Measurements from ENCODE around the gene CASKIN2.

CASKIN2 gene

DNA sequence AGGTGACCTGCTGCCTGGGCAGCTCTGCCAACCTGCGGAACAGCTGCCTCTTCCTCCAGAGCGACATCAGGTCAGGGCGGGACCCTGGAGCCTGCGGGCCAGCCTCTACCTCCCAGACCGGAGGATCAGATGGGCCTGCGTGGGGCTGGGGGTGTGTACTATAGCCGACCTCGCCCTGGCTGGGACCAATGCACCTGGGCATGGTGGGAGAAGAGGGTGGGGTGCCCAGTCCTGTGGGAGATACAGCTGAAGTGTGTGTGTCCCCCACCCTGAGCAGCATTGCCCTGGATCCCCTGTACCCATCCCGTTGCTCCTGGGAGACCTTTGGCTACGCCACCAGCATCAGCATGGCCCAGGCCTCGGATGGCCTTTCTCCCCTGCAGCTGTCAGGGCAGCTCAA is 19.3 kb downstream of the CASKIN2 start:
- Histone ChIP-seq H3K9me3 (no peaks in the 10 kb centered on the region), H3K4me1 (no peaks in the 10 kb centered on the region), H3K36me3 (peaks cover 45% of the 10 kb centered on the region), H3K27me3 (no peaks in the 10 kb centered on the region), H3K4me3 (ENCODE audit: low read depth, low read length) (no peak overlapping the region)
- DNase-seq, result no peak
- TF ChIP-seq, protein P1, sequence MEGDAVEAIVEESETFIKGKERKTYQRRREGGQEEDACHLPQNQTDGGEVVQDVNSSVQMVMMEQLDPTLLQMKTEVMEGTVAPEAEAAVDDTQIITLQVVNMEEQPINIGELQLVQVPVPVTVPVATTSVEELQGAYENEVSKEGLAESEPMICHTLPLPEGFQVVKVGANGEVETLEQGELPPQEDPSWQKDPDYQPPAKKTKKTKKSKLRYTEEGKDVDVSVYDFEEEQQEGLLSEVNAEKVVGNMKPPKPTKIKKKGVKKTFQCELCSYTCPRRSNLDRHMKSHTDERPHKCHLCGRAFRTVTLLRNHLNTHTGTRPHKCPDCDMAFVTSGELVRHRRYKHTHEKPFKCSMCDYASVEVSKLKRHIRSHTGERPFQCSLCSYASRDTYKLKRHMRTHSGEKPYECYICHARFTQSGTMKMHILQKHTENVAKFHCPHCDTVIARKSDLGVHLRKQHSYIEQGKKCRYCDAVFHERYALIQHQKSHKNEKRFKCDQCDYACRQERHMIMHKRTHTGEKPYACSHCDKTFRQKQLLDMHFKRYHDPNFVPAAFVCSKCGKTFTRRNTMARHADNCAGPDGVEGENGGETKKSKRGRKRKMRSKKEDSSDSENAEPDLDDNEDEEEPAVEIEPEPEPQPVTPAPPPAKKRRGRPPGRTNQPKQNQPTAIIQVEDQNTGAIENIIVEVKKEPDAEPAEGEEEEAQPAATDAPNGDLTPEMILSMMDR (IDR thresholded peaks at IDR 0.05; ENCODE audit: low read depth, low read length), result no peak

DNA sequence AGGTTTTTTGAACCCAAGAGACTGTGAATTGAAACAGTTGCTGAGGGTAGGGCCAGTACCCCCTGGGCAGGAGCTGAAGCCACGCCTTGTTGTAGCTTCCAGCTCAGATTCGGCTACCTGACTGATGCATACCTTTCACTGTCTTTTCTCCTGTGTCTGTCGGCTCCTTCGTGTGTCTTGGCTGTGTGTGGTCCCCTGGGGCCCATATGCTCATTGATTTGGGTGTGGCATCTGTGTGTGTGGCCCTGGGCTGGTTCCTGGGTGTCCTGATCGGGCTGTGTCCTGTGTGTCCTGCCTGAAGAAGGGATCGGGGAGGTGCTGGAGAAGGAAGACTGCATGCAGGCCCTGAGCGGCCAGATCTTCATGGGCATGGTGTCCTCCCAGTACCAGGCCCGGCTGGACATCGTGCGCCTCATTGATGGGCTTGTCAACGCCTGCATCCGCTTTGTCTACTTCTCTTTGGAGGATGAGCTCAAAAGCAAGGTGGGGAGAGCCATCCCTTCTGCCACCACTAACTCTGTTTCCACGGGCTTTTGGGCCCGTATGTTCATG is 20.9 kb downstream of the CASKIN2 start:
- H3K27me3 ChIP-seq, result no peaks in the 10 kb centered on the region
- peaks cover 36% of the 10 kb centered on the region for H3K36me3 ChIP-seq
- DNase-seq, result no peak
- TF ChIP-seq, protein P1 (IDR thresholded peaks at IDR 0.05; ENCODE audit: low read depth, low read length), result no peak
- no peaks in the 10 kb centered on the region for H3K4me1 ChIP-seq
- no peak overlapping the region for H3K4me3 ChIP-seq (ENCODE audit: low read depth, low read length)
- H3K9me3 ChIP-seq, result no peaks in the 10 kb centered on the region

DNA sequence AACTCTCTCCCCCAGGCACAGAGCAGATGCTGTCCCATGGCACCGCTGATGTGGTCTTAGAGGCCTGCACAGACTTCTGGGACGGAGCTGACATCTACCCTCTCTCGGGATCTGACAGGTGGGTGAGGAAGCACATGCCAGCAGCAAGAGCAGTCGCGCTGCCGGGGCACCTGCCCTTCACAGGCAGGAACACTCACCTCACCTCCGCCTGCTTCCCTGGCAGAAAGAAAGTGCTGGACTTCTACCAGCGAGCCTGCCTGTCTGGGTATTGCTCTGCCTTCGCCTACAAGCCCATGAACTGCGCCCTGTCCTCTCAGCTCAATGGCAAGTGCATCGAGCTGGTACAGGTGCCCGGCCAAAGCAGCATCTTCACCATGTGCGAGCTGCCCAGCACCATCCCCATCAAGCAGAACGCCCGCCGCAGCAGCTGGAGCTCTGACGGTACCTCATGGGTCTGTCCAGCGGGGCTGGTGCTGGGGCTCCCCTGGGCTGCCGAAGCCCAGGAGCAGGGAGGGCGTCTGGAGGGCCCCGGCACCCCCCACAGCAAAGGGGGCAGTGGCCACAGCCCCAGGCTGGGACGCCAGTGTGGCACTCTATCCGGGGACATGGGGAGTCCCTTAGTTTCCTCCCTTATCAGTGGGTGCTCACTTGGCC is 21.7 kb downstream of the CASKIN2 start:
- peaks cover 31% of the 10 kb centered on the region for H3K36me3 ChIP-seq
- H3K27me3 ChIP-seq, result no peaks in the 10 kb centered on the region
- no peak overlapping the region for H3K4me3 ChIP-seq (ENCODE audit: low read depth, low read length)
- H3K4me1 ChIP-seq, result no peaks in the 10 kb centered on the region
- no peak for DNase-seq
- TF ChIP-seq, protein P1 (IDR thresholded peaks at IDR 0.05; ENCODE audit: low read depth, low read length), result no peak
- no peaks in the 10 kb centered on the region for H3K9me3 ChIP-seq

DNA sequence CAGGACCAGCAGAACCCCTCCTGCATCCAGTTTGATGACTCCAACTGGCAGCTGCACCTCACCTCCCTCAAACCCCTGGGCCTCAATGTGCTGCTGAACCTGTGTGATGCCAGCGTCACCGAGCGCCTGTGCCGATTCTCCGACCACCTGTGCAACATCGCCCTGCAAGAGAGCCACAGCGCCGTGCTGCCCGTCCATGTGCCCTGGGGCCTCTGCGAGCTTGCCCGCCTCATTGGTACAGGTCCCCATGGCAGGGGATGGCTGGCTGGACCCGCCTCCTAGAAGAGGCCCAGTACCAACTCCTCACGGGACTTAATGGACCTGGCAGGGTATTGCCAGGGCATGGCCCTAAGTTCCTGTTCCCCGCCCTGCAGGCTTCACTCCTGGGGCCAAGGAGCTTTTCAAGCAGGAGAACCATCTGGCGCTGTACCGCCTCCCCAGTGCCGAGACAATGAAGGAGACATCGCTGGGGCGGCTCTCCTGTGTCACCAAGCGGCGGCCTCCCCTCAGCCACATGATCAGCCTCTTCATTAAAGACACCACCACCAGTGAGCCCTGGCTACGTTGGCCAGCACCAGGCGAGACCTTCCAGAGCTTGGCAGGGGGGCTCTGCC is 22.7 kb downstream of the CASKIN2 start:
- Histone ChIP-seq H3K4me3 (ENCODE audit: low read depth, low read length) (no peak overlapping the region), H3K36me3 (peaks cover 21% of the 10 kb centered on the region), H3K9me3 (no peaks in the 10 kb centered on the region), H3K27me3 (no peaks in the 10 kb centered on the region), H3K4me1 (no peaks in the 10 kb centered on the region)
- no peak for DNase-seq
- TF ChIP-seq, protein P1 (IDR thresholded peaks at IDR 0.05; ENCODE audit: low read depth, low read length), result no peak

DNA sequence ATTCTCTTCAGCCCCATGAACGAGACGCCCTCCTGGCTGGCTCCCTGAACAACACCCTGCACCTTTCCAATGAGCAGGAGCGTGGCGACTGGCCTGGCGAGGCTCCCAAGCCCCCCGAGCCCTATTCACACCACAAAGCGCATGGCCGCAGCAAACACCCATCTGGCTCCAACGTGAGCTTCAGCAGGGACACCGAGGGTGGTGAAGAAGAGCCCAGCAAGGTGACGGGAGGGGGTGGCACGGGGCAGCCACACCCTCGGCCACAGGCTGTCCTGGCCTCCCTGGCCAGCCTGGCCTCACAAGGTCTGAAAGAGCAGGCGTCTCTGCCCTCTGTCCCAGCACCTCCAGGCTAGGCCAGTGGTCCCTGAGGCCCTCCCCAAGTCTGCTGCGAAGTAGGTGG is 23.7 kb downstream of the CASKIN2 start:
- Histone ChIP-seq H3K9me3 (no peaks in the 10 kb centered on the region), H3K36me3 (peaks cover 15% of the 10 kb centered on the region)
- TF ChIP-seq, protein P1 (IDR thresholded peaks at IDR 0.05; ENCODE audit: low read depth, low read length), result no peak

More for the DNA sequence above, 23.7 kb downstream of the CASKIN2 start:
- Histone ChIP-seq H3K4me1 (no peaks in the 10 kb centered on the region), H3K4me3 (ENCODE audit: low read depth, low read length) (no peak overlapping the region), H3K27me3 (no peaks in the 10 kb centered on the region)
- no peak for DNase-seq

Data from BE2C (cell line).